ENCODE measurements around the gene CSAG2. TPM values are rescaled to one million over a fixed set of nuclear protein-coding genes. Genes with fewer than 3 reads are reported as not detected.
"Not testable (repeated sequence)": the region's sequence is repeated elsewhere in the genome, so short reads cannot be mapped to it uniquely, and the experiment has no call there.

Gene CSAG2
- polyA plus RNA-seq (2013, experiment 1 of 2; ENCODE audit: insufficient read length): not detected
- not detected for polyA plus RNA-seq (2013, experiment 2 of 2; ENCODE audit: insufficient read length)

- DNase-seq: not testable (repeated sequence)
These were observed at the start of gene CSAG2 for GRCh38 chrX:152709173-152709572. CSAG2 (minus strand) TSS chrX:152709273; CDS start chrX:152709112, 161 bp downstream.

GRCh38 chrX:152754871-152755270 is 45.8 kb upstream of the CSAG2 start:
- DNase-seq: not testable (repeated sequence)

DNA sequence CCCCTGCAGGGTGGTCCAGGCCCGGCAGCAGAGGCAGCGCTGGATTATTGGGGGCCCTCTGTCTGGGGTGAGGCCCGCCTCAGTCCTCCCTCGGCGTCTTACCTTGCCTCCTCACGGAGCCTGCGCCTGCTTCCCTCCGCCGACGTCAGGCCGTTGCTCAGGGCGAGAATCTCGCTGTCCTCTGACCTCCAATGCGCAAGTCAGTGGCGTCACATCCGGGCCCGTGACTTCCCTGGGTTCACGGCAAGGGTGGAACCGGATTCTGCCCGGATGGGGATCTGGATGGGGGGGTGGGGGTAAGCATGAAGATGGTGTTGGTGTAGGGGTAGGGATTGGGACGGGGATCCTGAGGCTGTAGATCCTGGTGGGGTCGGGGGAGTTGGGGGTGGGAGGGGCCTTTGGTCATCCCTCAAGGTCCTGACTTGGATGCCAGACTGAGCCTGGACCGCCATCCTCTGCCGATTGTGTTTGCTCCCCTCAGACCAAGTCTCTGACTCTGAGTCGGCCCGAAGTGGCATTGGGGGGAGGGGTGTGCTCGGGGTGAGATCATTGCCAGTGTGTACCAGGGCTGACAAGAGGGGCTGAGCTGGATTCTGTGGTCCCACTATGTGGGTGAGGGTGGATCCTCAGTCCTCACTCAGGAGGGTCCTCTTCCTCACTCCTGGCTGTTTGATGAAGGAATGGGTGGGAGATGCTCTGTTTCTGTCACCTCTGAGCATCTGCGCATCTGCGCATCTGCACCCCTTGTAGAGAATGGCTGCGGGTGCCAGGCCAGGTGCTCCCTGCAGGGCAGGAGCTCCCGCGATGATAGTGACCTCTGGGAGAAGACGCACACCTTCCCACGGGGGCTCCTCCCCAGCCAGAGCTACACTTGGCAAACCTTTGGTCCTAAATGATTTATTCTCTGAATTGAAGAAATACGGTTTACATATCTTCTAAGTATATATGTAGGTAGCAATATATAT is 44.9 kb upstream of the CSAG2 start, which contains the start of gene MAGEA2:
Gene MAGEA2 (minus strand): TSS at position 157 of the 965 bp plus-strand sequence. CDS start 2,479 bp downstream, outside the sequence.
- DNase-seq: not testable (repeated sequence)

DNA sequence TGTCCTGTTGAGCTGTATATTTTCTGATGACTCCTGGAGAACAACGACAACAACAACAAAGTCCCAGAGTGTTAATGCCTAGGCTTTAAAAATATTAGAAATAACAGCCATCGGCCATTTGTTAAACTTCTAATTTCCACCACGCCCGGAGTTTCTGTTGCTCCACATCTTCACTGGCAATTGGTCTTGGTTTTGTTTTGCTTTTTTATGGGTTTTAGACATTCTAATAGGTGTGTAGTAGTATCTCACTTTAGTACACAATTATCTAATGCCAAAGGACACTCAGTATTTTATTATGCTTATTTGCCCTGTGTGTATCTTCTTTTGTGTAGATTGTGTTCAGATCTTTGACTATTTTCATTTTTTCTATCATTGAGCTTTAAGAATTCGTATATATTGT is 29.5 kb upstream of the CSAG2 start:
- DNase-seq: no peak

DNA sequence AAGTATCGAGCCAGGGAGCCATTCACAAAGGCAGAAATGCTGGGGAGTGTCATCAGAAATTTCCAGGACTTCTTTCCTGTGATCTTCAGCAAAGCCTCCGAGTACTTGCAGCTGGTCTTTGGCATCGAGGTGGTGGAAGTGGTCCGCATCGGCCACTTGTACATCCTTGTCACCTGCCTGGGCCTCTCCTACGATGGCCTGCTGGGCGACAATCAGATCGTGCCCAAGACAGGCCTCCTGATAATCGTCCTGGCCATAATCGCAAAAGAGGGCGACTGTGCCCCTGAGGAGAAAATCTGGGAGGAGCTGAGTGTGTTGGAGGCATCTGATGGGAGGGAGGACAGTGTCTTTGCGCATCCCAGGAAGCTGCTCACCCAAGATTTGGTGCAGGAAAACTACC is 27.5 kb upstream of the CSAG2 start:
- not testable (repeated sequence) for DNase-seq

DNA sequence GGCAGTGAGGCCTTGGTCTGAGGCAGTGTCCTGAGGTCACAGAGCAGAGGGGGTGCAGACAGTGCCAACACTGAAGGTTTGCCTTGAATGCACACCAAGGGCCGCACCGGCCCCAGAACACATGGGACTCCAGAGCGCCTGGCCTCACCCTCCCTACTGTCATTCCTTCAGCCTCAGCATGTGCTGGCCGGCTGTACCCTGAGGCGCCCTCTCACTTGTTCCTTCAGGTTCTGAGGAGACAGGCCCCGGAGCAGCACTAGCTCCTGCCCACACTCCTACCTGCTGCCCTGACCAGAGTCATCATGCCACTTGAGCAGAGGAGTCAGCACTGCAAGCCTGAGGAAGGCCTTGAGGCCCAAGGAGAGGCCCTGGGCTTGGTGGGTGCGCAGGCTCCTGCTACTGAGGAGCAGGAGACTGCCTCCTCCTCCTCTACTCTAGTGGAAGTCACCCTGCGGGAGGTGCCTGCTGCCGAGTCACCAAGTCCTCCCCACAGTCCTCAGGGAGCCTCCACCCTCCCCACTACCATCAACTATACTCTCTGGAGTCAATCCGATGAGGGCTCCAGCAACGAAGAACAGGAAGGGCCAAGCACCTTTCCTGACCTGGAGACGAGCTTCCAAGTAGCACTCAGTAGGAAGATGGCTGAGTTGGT is 26.9 kb upstream of the CSAG2 start:
- DNase-seq: no peak

DNA sequence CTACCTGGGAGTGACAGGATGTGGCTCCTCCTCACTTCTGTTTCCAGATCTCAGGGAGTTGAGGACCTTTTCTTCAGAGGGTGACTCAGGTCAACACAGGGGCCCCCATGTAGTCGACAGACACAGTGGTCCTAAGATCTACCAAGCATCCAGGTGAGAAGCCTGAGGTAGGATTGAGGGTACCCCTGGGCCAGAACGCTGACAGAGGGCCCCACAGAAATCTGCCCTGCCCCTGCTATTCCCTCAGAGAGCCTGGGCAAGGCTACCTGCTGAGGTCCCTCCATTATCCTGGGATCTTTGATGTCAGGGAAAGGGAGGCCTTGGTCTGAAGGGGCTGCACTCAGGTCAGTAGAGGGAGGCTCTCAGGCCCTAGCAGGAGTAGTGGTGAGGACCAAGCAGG is 26.0 kb upstream of the CSAG2 start:
- DNase-seq: no peak

DNA sequence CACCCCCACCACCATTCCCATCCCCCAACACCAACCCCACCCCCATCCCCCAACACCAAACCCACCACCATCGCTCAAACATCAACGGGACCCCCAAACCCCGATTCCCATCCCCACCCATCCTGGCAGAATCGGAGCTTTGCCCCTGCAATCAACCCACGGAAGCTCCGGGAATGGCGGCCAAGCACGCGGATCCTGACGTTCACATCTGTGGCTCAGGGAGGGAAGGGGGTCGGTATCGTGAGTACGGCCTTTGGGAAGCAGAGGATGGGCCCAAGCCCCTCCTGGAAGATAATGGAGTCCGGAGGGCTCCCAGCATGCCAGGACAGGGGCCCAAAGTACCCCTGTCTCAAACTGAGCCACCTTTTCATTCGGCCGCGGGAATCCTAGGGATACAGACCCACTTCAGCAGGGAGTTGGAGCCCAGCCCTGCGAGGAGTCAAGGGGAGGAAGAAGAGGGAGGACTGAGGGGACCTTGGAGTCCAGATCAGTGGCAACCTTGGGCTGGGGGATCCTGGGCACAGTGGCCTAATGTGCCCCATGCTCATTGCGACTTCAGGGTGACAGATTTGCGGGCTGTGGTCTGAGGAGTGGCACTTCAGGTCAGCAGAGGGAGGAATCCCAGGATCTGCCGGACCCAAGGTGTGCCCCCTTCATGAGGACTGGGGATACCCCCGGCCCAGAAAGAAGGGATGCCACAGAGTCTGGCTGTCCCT is 25.2 kb upstream of the CSAG2 start:
- DNase-seq: not testable (repeated sequence)

- DNase-seq: no peak
These were observed 24.3 kb upstream of the CSAG2 start, which contains the start of the genes CSAG1 and MAGEA12 for GRCh38 chrX:152733261-152733975. CSAG1 (minus strand) TSS chrX:152733721; CDS start chrX:152732460, 1,261 bp downstream. MAGEA12 (plus strand) TSS chrX:152733757; CDS start chrX:152736162, 2,405 bp downstream.

GRCh38 chrX:152725409-152725808 is 16.3 kb upstream of the CSAG2 start:
- no peak for DNase-seq

- DNase-seq: not testable (repeated sequence)
These were observed 5.0 kb upstream of the CSAG2 start, which contains the start of gene MAGEA2B for GRCh38 chrX:152713815-152714787. MAGEA2B (plus strand) TSS chrX:152714628; CDS start chrX:152717107, 2,479 bp downstream.

- not testable (repeated sequence) for DNase-seq
These were observed 4.1 kb upstream of the CSAG2 start for GRCh38 chrX:152713195-152713594.

DNA sequence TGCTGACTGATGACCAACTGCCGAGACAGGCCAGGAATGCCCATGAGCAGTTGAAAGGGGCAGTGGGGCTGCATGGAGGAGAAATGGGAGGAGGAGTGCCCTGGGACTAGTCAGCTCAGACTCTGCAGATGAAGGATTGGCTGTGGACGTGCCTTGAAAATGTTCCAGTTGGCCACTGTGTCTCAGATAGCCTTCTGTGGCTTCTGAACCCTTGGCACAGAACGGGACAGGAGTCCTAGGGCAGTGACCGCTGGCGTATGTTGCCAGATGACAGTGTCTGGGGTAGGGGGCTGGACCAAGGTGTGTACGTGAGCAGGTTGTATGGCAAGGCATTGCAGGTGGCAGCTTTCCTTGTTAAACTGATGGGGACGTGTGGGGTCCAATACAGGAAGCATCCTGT is 2.6 kb downstream of the CSAG2 start:
- not testable (repeated sequence) for DNase-seq

GRCh38 chrX:152700390-152700789 is 8.7 kb downstream of the CSAG2 start:
- peak; percentile 0 for DNase-seq

GRCh38 chrX:152697952-152698931 is 10.8 kb downstream of the CSAG2 start, which contains the start of gene MAGEA3:
MAGEA3 (plus strand) TSS chrX:152698794; CDS start chrX:152700833, 2,039 bp downstream.
- DNase-seq: not testable (repeated sequence)

DNA sequence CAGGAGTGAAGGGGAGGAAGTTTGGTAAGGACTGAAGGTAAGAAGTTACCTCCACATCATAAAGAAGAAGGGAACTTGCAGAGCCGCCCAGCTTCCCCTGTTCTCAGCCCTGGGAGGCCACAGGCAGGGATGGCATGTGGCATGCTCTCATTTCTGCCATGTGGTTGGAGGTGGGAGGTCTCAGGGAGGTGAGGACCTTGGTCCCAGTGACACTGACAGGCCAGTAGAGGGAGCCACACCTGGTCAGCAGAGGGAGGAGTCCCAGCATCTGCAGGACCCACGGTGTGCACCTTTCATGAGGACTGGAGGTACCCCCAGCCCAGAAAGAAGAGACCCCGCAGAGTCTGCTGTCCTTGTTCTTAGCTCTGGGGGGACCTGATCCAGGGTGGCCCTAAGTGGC is 28.1 kb downstream of the CSAG2 start:
- not testable (repeated sequence) for DNase-seq

DNA sequence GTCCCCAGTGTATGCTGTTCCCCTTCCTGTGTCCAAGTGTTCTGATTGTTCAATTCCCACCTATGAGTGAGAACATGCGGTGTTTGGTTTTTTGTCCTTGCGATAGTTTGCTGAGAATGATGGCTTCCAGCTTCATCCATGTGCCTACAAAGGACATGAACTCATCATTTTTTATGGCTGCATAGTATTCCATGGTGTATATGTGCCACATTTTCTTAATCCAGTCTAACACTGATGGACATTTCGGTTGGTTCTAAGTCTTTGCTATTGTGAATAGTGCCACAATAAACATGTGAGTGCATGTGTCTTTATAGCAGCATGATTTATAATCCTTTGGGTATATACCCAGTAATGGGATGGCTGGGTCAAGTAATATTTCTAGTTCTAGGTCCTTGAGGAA is 34.4 kb downstream of the CSAG2 start:
- not testable (repeated sequence) for DNase-seq

DNA sequence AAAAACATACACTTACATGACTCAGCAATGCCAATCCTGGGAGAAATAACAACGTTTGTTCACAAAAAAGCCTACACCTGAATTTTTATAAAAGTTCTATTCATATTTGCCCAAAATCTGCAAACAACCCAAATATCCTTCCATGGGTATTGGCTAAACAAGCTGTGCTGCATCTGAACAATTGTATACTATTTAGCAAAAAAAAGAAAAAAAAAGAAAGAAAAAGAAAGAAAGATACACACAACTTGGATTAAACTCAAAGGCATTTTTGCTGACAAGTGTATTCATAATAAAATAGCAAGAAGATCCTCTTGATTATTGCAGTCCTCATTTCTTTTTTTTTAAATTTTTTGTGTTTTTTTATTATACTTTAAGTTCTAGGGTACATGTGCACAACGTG is 34.9 kb downstream of the CSAG2 start:
- no peak for DNase-seq

GRCh38 chrX:152663086-152663485 is 46.0 kb downstream of the CSAG2 start:
- DNase-seq: no peak
